CD4-positive, alpha-beta T cell treated with Interferon alpha-2 for 1 hour (primary cell): ENCODE data around the gene ACSS2.
"Not testable (repeated sequence)": the region's sequence is repeated elsewhere in the genome, so short reads cannot be mapped to it uniquely, and the experiment has no call there.

Experiments used
- DNase-seq, 2 donors: peaks; one replicate each; pipeline ENCODE4 v3.0.0-alpha.2; 2020 to 2022

Gene ACSS2

DNA sequence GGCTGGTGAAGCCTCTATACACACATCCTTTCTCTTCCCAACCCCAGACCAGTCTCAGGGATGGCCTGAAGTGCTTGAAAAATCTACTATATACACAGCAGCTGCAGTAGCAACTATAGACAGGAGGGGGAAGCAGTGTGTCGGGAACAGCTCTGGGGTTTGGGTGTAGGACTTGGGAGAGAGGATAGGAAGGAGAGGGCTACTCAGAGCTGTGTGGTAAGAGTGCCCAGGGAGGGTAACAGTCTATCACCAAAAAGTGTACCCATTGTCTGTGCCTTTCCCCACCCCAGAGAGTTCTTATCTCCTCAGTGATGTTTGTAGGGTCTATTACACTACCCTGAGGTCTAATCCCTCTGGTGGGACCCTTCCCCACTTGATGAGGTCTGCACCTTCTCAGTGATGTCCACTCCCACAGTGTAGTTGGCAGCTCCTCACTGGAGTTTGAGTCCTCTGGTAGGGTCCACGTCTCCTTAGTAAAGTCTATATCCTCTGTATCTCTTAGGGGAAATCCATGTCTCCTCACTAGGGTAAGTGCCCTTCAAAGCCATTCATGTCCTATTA, 2.2 kb upstream of the ACSS2 start:
- peak; percentile 59 to 62 for DNase-seq

DNA sequence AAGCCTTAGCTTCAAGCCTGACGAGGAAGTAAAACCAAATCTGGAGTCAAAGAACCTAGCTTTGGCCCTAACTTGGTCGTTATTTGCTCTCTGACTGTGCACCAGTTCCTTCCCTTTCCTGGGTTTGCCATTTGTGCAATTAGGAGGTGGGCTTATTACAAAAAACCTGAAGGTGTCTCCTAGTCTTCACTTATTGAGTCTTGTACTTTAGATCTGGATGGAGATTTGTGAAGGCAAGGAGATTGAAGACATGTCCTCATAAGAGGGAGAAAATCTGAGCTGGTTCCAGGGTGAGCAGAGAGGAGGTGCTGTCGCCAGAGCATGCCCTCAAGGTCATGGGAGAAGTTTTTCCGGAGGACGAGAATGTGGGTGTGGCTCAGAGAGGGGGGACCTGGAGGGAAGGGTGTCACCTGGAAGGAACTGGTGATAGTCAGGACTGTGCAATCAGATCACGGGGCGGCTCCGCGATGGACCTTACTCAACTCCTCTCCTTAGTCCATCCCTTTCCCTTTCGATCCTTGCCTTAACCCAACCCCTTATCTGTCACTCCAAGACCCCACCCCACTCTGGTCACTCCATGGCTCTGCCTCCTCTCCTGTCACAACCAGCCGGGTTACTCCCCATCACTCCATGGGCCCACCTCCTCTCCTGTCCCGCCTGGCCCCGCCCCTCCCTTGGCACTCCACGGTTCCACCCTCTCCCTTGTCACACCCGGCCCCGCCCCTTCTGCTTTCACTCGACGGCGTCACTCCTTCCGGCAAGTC, 588 bp upstream of the ACSS2 start:
- peak in 1 of 2 donors; percentile 96 for DNase-seq

DNA sequence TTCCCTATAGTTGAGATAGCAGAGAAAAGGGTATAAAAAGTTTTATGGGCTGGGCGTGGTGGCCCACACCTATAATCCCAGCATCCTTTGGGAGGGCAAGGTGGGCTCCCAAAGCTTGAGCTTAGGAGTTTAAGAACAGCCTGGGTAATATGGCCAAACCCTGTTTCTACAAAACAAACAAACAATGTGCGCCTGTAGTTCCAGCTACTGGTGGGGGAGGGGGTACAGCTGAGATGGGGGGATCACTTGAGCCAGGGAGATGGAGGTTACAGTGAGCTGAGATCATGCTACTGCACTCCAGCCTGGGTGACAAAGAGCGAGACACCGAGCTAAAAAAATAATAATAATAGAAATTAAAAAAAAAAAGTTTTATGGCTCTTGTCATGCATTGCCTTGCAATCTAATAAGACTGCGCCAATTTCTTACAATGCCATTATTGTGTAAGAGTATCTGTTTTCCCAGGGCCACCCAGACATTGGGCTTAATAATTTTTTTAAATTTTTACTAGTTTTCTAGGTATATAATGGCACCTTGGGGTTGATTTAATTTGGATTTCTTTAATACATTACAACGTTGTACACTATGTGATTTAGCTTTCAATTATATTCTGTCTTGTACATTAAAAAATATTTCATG, 3.9 kb downstream of the ACSS2 start:
- DNase-seq, result no peak

DNA sequence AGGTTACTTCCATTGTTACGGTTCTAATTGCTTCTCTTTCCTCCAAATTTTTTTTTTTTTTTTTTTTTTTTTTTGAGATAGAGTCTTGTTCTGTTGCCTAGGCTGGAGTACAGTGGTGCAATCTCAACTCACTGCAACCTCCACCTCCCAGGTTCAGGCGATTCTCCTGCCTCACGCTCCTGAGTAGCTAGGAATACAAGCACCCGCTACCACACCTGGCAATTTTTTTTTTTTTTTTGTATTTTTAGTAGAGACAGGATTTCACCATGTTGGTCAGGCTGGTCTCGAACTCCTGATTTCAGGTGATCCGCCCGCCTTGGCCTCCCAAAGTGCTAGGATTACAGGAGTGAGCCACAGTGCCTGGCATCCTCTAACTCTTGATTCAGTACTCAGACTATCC, 4.6 kb downstream of the ACSS2 start:
- DNase-seq, result not testable (repeated sequence)

DNA sequence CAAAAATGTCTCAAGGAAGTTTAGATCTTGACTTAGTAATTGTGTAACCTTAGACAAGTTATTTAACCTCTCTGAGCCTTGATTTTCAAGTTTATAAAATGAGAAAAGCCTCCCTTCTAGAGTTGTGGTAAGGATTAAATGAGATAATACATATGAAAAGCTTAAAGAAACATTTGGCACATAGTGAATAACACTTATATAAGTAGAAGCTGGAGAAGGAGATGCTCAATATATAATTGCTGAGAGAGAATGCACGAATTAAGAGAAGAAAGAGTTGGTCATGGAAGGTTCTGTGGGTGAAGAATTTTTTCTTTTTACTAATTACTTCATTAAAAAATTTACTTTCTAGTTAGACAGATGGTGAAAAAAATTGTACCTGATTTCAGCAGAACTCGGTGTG, 5.3 kb downstream of the ACSS2 start:
- DNase-seq, result no peak

DNA sequence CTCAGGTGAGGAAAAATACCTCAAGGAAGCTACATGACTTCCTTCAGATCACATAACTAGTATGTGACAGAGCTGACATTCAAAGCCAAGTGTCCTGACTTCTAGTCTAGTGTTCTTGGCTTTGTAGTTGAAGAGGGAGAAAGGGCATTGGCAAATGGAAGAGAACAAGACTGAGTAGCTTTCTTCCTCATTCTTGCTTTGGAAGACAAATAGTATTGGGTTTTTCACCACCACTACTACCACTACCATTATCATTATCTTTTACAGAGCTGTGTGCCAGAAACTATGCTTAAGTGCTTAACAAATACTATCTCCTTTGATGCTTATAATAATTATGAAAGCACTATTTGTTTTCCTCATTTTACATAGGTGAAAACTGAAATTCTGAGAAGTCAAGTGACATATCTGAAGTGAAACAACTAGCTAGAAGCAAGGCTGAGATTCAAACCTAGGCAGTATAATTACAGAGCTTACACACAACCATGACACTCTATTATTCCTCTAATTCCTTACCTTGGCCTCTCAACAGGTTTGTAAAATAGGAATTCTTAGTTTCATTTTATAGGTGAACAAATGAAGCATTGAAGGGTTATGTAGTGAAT, 6.8 kb downstream of the ACSS2 start:
- DNase-seq, result no peak

DNA sequence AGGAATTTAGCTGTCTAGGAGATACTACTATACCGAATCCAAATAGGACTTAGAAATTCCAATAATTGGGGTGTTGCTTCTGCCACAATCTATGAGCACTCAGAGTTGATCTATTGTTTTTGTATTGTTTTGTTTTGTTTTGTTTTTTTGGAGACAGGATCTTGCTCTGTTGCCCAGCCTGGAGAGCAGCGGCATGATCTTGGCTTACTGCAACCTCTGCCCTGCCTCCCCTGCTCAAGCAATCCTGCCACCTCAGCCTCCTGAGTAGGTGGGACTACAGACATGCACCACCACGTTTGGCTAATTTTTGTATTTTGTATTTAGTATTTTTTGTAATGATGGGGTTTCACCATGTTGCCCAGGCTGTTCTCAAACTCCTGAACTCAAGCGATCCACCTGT, 7.4 kb downstream of the ACSS2 start:
- no peak for DNase-seq

DNA sequence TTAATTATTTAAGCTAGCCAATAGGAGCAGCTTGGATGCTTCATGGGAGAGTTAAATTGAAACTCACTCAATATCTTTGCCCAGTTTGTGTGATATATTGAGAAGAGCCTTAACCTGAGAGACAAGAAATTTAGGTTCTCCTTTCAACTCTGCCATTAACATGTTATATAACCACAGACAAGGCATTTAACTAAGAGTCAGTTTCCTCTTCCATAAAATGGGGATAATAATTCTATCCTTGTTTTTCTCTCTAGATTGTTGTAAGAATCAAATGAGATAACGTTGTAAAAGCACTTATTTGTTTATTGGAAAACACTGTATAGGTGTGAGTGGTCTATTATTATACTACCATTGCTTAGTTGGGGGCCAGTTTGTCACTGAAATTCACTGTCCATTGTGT, 7.8 kb downstream of the ACSS2 start:
- no peak for DNase-seq

DNA sequence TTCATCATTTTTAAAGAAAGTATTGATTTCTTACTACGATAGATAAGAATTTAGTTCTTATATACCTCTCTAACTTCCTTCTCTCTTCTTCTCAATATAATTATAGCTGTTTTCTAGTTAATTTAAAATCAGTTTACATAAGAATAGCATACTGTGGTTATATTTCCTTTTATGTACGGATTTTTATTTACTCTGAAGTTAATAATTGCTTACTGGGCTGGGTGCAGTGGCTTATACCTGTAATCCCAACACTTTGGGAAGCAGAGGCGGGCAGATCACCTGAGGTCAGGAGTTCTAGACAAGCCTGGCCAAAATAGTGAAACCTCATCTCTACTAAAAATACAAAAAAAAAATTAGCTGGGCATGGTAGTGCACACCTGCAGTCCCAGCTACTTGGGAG, 9.7 kb downstream of the ACSS2 start:
- no peak for DNase-seq

DNA sequence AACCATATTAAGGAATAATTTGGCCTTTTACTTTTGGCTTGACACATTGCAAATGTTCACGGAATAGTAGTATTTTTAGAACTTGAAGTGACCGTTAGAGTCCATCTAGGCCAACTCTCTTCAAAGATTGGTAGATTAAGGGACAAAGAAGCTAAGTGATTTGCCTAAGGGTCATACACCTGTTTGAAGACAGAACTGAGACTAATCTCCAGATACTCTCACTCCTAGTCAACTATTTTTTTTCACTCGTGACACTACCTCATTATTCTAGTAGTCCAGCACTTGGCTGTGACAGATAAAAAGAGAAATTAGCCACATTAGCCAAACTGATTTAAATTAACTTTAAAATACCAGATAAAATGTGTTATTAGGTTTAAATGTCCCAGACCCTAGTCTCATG, 10.6 kb downstream of the ACSS2 start:
- no peak for DNase-seq

DNA sequence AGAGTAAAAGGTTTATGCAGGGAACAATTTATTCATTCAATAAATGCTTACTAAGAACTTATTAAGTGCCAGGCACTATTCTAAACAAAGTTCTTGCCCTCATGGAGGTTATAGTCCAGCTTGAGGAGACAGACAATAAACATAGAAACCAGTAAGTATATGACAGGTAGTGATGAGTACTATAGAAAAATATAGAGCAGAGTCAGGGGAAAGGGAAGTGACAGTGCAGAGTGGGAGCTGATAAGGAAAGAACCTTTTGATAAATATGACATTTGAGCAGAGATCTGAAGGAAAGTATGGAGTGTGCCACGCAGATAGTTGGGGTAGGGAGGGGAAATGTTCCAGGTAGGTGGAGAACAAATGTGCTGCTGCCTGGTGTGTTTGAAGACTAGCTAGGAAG, 12.1 kb downstream of the ACSS2 start:
- no peak for DNase-seq

DNA sequence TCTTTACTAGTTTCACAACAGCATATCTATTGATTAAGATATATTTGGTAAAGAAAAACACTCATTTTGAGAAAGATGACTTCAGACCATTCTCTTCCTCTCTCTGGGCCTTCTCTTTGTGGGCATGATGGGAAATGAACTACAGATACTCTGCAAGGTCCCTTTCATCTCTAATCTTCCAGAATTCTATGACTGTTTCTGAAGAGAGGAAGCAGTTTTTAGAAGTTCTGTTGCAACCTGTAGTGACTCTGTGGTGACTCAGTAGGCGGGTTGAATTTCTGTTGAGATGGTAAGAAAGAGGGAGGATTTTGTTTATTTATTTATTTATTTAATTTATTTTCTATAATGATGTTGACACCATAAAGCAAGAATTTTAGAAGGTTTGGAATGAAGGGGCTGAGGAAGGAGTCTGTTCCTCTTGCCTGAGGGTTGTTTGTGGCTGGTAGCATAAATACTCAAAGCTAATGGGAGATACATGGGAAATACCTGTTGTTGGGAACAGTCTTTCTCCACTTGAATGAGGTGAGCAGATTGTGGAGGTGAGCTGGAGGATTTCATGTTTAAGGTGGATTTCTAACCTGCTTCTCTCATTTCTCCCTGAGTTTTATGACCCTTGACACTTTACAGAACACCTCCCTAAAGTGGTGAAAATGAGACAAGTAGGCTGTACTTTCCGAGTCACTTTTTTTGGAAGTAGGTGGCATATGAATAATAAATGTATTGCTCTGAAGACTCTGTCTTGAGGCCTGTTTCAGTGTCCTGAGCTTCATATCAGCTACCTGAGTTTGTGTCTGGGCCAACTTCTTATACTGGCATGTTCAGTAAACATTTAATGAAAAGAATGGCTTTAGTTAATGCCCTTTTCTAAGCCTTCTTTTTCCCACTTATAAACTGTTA, 15.0 kb downstream of the ACSS2 start:
- DNase-seq, result peak in 1 of 2 donors; percentile 38

DNA sequence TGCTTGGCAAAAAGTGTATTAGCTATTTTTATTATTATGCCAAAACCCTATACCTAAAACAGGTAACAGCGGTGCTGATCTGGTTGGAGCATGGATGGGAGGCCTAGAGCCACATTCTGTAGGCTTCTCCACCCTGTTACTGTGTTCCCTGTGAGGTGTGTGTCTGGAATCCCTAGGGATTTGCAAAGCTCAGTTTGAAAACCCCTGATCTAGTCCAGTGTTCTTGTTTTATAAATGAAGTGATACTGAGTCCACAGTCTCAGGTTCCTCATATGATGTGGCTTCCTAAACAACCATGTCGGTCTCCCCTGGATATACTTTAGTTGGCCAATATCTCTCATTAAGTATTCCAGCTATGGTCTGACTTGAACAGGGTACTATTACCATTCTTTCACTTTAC, 16.3 kb downstream of the ACSS2 start:
- no peak for DNase-seq

DNA sequence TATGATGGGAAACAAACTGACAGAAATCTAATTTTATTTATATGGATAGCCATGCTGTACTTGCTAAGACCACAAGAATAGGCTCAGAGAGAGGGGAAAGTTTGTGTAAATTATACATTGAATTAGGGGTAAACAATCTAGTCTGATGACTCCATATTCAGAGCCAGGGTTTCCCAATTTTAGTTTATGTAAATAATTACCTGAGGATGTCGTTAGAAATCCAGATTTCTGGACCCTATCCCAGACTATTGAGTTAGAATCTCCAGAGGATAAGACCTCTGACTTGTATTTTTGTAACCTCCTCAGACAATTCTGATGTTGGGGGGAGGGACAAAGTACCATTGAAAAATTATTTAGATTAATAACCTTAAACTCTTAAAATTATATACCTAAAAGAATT, 18.3 kb downstream of the ACSS2 start:
- DNase-seq, result no peak

DNA sequence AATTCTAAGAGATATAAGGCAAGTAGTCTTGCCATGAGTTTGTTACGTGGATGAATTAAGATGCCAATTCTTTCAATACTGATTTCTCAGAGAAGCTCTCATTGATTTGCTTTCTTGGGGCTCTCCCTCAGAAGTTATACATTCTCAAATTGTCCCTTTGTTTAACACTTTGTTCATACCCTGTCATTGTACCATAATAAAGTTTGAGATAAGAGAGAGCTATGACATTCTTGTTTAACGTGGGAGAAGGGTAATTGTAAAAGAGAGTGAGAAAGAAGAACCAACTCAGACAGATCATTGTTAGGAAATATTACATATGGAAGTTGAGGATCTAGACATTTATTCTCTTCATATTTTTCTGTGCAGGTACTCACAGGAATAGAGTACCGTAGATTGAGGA, 19.1 kb downstream of the ACSS2 start:
- DNase-seq, result no peak

DNA sequence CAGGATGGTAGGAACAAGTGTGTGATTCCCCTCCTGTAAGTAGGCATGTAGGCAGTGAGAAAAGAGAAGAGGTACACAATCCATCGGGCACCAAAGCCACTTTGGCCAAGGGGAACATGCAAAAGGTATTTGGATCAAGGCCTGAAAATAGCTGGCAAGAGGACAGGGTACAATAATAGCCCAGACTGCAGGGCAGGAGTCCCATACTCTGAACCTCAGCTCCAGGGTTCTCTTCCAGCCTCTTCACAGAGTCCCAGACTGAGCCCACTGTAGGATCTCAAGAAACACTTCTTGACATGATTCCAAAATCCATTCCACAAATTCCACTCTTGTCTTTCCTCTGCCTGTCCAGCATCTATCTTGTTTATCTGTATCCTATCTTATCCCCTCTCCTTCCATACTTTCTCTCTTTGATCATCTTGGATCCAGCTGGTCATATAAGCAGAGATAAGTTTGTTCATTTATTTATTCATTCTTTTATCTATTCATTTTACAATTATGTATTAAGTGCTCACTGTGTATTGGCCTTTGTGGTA, 19.7 kb downstream of the ACSS2 start:
- DNase-seq, result no peak

DNA sequence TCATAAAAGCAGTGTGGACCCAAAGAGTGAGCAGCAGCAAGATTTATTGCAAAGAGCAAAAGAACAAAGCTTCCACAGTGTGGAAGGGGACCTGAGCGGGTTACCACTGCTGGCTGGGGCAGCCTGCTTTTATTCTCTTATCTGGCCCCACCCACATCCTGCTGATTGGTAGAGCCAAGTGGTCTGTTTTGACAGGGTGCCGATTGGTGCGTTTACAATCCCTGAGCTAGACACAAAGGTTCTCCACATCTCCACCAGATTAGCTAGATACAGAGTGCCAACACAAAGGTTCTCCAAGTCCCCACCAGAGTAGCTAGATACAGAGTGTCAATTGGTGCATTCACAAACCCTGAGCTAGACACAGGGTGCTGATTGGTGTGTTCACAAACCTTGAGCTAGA, 21.7 kb downstream of the ACSS2 start:
- DNase-seq, result not testable (repeated sequence)

DNA sequence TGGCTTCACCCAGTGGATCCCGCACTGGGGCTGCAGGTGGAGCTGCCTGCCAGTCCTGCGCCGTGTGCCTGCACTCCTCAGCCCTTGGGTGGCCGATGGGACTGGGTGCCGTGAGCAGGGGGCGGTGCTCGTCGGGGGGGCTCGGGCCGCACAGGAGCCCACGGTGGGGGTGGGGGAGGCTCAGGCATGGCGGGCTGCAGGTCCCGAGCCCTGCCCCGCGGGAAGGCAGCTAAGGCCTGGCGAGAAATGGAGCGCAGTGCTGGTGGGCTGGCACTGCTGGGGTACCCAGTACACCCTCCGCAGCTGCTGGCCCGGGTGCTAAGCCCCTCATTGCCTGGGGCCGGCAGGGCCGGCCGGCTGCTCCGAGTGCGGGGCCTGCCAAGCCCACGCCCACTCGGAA, 22.3 kb downstream of the ACSS2 start:
- not testable (repeated sequence) for DNase-seq

DNA sequence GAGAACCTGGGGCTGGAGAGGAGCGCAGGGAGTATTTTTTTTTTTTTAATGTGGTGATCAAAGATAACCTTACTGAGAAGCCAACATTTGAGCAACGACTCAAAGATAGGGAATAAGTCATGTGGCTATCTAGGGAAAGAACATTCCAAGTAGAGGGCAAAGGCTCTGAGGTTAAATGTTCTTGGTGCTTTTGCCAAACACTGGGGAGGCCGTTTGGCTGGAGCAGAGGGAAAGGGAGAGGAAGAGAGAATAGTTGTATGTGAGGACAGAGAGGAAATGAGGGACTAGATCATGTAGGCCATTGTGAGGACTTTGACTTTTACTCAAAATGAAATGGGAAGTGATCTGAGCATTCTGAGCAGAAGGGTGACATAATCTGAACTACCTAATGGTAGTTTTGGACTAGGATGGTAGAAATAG, 27.8 kb downstream of the ACSS2 start:
- DNase-seq, result no peak

DNA sequence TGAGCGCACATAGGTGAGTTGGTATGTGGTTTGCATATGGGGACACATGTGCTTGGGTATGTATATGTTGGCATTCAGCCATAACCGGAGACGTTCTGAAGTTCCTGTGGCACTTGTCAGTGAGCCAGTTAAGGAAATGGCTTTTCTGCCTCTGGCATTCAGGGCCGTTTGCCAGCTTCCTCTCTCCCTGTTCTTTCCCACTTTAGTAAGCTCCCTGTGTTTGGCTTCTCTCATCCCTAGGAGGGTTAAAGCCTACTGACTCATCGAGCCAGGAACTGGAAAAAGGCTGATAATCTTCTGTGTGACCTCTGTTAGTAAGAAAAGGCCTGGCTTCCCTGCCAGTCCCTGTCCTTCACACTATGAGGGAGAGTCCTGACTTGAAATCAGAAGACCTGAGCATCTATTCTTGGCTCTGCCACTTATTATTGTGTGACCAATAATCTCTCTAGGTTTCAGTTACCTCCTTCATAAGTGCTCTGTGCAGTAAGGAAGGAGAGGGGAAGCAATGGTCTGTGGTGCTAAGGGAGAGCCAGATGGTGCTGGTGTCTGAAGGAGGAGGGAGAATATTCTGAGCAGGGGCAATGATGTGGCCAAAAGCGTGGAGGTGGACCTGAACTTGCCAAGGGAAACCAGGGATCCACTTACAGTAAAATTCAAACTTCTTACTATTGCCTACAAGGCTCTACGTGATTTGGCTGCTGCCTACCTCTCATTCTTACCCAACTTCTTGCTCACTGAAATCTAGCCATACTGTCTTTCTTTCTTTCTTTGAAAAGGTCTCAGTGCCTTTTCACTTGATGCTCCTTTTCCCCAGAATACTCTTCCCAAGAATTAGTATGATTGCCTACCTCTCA, 31.4 kb downstream of the ACSS2 start:
- no peak for DNase-seq

DNA sequence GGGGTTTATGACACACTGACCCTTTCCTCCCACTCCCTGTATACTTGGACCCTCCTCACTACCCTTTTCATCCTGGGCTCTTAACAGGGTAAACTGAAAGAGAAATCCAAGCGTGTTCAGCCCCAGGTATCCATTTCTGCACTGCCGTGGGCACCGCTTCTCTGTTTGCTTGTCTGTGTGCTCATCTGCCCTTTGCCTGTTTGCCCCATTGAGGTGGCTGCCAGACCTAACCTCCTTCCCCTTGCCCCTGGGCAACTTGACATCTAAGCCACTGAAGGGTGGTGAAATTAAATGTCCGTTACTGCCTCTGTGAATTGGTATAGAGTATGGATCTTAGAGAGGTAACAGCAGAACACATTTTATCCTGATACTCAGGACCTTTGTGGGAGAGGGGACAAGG, 38.7 kb downstream of the ACSS2 start:
- DNase-seq, result no peak
